Vagina (tissue), 2 donors: ENCODE measurements around the gene ANKRD11. TPM values are rescaled to one million over a fixed set of nuclear protein-coding genes. Genes with fewer than 3 reads are reported as not detected.

ENCODE experiments used
- DNase-seq, 2 donors: peaks; one replicate each; pipeline ENCODE4 v3.0.0-alpha.2; 2017; ENCODE audit errors: extremely low spot score in 2 of 2
- H3K27ac ChIP-seq: fragments of 200-600 bp; sonication (generic); one replicate; pipeline ENCODE4 v1.5.1; 2019
- H3K27me3 ChIP-seq: fragments of 200-600 bp; sonication (generic); one replicate; pipeline ENCODE4 v1.5.1; 2019
- H3K36me3 ChIP-seq, 2 donors: fragments of 200-600 bp; sonication (generic); one replicate each; pipeline ENCODE4 v1.5.1; 2017 to 2019
- H3K4me1 ChIP-seq: fragments of 200-600 bp; sonication (generic); one replicate; pipeline ENCODE4 v1.5.1; 2019
- H3K4me3 ChIP-seq, 2 donors: fragments of 200-600 bp; sonication (generic); 1 replicate in 1 of 2; 2 replicates in 1 of 2; pipeline ENCODE4 v1.5.1; 2016 to 2019
- H3K9me3 ChIP-seq: fragments of 200-600 bp; sonication (generic); one replicate; pipeline ENCODE4 v1.5.1; 2019
- CTCF ChIP-seq, 3 experiments: fragments of 450-650 bp in 2 of 3; fragments of 200-600 bp in 1 of 3; sonication (generic) in 1 of 3; IDR thresholded peaks; one replicate each; pipeline ENCODE4 v1.5.1; 2017 to 2019; ENCODE audit warnings: antibody characterized with exemption in 3 of 3, mild to moderate bottlenecking in 2 of 3, moderate library complexity in 2 of 3
- POLR2A ChIP-seq, 2 donors: fragments of 450-650 bp; IDR thresholded peaks; one replicate each; pipeline ENCODE4 v1.6.1; 2017; ENCODE audit warnings: antibody characterized with exemption in 2 of 2, mild to moderate bottlenecking in 2 of 2, moderate library complexity in 2 of 2
- POLR2AphosphoS5 ChIP-seq, 2 donors: sonication (generic); formaldehyde crosslinking; IDR thresholded peaks; one replicate each; pipeline ENCODE4 v1.9.0; 2017; ENCODE audit warnings: antibody characterized with exemption in 2 of 2, mild to moderate bottlenecking in 2 of 2, low read depth in 1 of 2; ENCODE audit not compliant: insufficient read depth in 1 of 2
- intact Hi-C: fragments of 100-400 bp; cut with DNase I; formaldehyde crosslinking; loops from one replicate; pipeline ENCODE4 v1.15.1; 2023
- total RNA-seq: library from RNA; depleted of rRNA; stranded (reverse); fragments of >200 nt; gene quantifications from one replicate; pipeline ENCODE4 v1.2.3, GENCODE V29; 2016

Gene ANKRD11
- total RNA-seq, 1 donor from 2014 or later: 135 TPM

GRCh38 chr16:89295071-89295900 lies 195.1 kb downstream of the ANKRD11 start:
- H3K36me3 ChIP-seq: peaks cover 0 to 9% of the 10 kb centered on the region in 2 donors
- H3K4me1 ChIP-seq: peaks cover 64% of the 10 kb centered on the region
- DNase-seq: no peak
- H3K27ac ChIP-seq: no peak overlapping the region
- no peaks in the 10 kb centered on the region for H3K27me3 ChIP-seq
- no peak overlapping the region for H3K4me3 ChIP-seq
- intact Hi-C loops: no loop called here
- TF ChIP-seq POLR2AphosphoS5 (IDR thresholded peaks at IDR 0.05; ENCODE audit: insufficient read depth in 1 of 2, low read depth in 1 of 2) (no peak), POLR2A (IDR thresholded peaks at IDR 0.05) (no peak)
- H3K9me3 ChIP-seq: no peaks in the 10 kb centered on the region

GRCh38 chr16:89294486-89294885 lies 195.9 kb downstream of the ANKRD11 start:
- no peak overlapping the region for H3K27ac ChIP-seq
- DNase-seq: no peak
- peaks cover 60% of the 10 kb centered on the region for H3K4me1 ChIP-seq
- intact Hi-C loops: no loop called here
- H3K9me3 ChIP-seq: no peaks in the 10 kb centered on the region
- H3K4me3 ChIP-seq: no peak overlapping the region
- no peaks in the 10 kb centered on the region for H3K27me3 ChIP-seq
- TF ChIP-seq CTCF (IDR thresholded peaks at IDR 0.05): no peak
- no peak for TF ChIP-seq POLR2A (IDR thresholded peaks at IDR 0.05)
- no peak for TF ChIP-seq POLR2AphosphoS5 (IDR thresholded peaks at IDR 0.05; ENCODE audit: insufficient read depth in 1 of 2, low read depth in 1 of 2)
- peaks cover 0 to 9% of the 10 kb centered on the region in 2 donors for H3K36me3 ChIP-seq

- Histone ChIP-seq H3K4me1 (peaks cover 59% of the 10 kb centered on the region), H3K36me3 (peaks cover 0 to 12% of the 10 kb centered on the region in 2 donors), H3K4me3 (no peak overlapping the region), H3K27ac (no peak overlapping the region), H3K27me3 (no peaks in the 10 kb centered on the region), H3K9me3 (no peaks in the 10 kb centered on the region)
- intact Hi-C loops: no loop called here
- TF ChIP-seq POLR2A (IDR thresholded peaks at IDR 0.05) (no peak), POLR2AphosphoS5 (IDR thresholded peaks at IDR 0.05; ENCODE audit: insufficient read depth in 1 of 2, low read depth in 1 of 2) (no peak), CTCF (IDR thresholded peaks at IDR 0.05) (no peak)
- no peak for DNase-seq
These were observed 196.9 kb downstream of the ANKRD11 start for GRCh38 chr16:89293276-89294143.

- peaks cover 0 to 21% of the 10 kb centered on the region in 2 donors for H3K36me3 ChIP-seq
- peaks cover 49% of the 10 kb centered on the region for H3K4me1 ChIP-seq
- H3K4me3 ChIP-seq: no peak overlapping the region
- TF ChIP-seq POLR2A (IDR thresholded peaks at IDR 0.05) (no peak), CTCF (IDR thresholded peaks at IDR 0.05) (no peak), POLR2AphosphoS5 (IDR thresholded peaks at IDR 0.05; ENCODE audit: insufficient read depth in 1 of 2, low read depth in 1 of 2) (no peak)
- no peaks in the 10 kb centered on the region for H3K9me3 ChIP-seq
- H3K27ac ChIP-seq: no peak overlapping the region
- intact Hi-C loops: no loop called here
- DNase-seq: no peak
- H3K27me3 ChIP-seq: no peaks in the 10 kb centered on the region
These were observed 197.8 kb downstream of the ANKRD11 start for GRCh38 chr16:89292443-89293078.

GRCh38 chr16:89291776-89292175 lies 198.6 kb downstream of the ANKRD11 start:
- intact Hi-C loops: no loop called here
- H3K27ac ChIP-seq: no peak overlapping the region
- H3K4me1 ChIP-seq: peaks cover 41% of the 10 kb centered on the region

More at GRCh38 chr16:89291776-89292175, 198.6 kb downstream of the ANKRD11 start:
- no peak for TF ChIP-seq POLR2AphosphoS5 (IDR thresholded peaks at IDR 0.05; ENCODE audit: insufficient read depth in 1 of 2, low read depth in 1 of 2)
- no peak for TF ChIP-seq POLR2A (IDR thresholded peaks at IDR 0.05)
- no peak for TF ChIP-seq CTCF (IDR thresholded peaks at IDR 0.05)
- no peak overlapping the region for H3K4me3 ChIP-seq
- no peaks in the 10 kb centered on the region for H3K9me3 ChIP-seq
- peaks cover 0 to 27% of the 10 kb centered on the region in 2 donors for H3K36me3 ChIP-seq
- H3K27me3 ChIP-seq: no peaks in the 10 kb centered on the region
- DNase-seq: no peak
